Measurements from ENCODE around the gene SGSM2.

SGSM2 gene

DNA sequence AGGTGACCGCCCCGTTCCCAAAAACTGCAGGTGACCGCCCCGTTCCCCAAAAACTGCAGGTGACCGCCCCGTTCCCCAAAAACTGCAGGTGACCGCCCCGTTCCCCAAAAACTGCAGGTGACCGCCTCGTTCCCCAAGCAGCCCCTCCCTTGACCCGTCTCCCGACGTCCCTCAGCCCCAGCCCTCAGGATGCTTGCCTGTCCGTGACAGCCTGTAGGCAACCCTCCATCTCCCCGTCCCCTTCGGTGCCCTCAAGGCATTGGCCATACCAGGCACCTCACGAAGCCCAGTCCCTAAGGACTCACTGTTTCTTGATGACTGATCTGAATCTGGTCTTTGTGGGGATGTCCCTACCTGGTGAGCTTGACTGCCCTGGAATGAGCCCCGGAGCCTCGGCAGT lies 25.1 kb downstream of the SGSM2 start:
- no peak for ATAC-seq
- TF ChIP-seq, protein P1, sequence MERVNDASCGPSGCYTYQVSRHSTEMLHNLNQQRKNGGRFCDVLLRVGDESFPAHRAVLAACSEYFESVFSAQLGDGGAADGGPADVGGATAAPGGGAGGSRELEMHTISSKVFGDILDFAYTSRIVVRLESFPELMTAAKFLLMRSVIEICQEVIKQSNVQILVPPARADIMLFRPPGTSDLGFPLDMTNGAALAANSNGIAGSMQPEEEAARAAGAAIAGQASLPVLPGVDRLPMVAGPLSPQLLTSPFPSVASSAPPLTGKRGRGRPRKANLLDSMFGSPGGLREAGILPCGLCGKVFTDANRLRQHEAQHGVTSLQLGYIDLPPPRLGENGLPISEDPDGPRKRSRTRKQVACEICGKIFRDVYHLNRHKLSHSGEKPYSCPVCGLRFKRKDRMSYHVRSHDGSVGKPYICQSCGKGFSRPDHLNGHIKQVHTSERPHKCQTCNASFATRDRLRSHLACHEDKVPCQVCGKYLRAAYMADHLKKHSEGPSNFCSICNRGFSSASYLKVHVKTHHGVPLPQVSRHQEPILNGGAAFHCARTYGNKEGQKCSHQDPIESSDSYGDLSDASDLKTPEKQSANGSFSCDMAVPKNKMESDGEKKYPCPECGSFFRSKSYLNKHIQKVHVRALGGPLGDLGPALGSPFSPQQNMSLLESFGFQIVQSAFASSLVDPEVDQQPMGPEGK (CRISPR knock-in tag; IDR thresholded peaks at IDR 0.05; ENCODE audit: borderline replicate concordance) = no peak
- TF ChIP-seq ZC3H10 (CRISPR knock-in tag; IDR thresholded peaks at IDR 0.05) (no peak), ZFP30 (CRISPR knock-in tag; IDR thresholded peaks at IDR 0.05) (no peak), GLIS3 (CRISPR knock-in tag; IDR thresholded peaks at IDR 0.05) (no peak), SNAI2 (CRISPR knock-in tag; IDR thresholded peaks at IDR 0.05) (no peak), BACH2 (CRISPR knock-in tag; IDR thresholded peaks at IDR 0.05; ENCODE audit: borderline replicate concordance) (no peak), TCF4 (CRISPR knock-in tag; IDR thresholded peaks at IDR 0.05; ENCODE audit: borderline replicate concordance) (no peak), ZNF565 (CRISPR knock-in tag; conservative IDR thresholded peaks at IDR 0.05; ENCODE audit: low read depth) (no peak), CSDC2 (CRISPR knock-in tag; IDR thresholded peaks at IDR 0.05) (no peak), ARNTL (CRISPR knock-in tag; IDR thresholded peaks at IDR 0.05; ENCODE audit: borderline replicate concordance, low read depth) (no peak)
- TF ChIP-seq, protein P2, sequence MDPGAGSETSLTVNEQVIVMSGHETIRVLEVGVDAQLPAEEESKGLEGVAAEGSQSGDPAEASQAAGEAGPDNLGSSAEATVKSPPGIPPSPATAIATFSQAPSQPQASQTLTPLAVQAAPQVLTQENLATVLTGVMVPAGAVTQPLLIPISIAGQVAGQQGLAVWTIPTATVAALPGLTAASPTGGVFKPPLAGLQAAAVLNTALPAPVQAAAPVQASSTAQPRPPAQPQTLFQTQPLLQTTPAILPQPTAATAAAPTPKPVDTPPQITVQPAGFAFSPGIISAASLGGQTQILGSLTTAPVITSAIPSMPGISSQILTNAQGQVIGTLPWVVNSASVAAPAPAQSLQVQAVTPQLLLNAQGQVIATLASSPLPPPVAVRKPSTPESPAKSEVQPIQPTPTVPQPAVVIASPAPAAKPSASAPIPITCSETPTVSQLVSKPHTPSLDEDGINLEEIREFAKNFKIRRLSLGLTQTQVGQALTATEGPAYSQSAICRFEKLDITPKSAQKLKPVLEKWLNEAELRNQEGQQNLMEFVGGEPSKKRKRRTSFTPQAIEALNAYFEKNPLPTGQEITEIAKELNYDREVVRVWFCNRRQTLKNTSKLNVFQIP (CRISPR knock-in tag; IDR thresholded peaks at IDR 0.05; ENCODE audit: borderline replicate concordance, low read depth) = no peak
- TF ChIP-seq, protein P3, sequence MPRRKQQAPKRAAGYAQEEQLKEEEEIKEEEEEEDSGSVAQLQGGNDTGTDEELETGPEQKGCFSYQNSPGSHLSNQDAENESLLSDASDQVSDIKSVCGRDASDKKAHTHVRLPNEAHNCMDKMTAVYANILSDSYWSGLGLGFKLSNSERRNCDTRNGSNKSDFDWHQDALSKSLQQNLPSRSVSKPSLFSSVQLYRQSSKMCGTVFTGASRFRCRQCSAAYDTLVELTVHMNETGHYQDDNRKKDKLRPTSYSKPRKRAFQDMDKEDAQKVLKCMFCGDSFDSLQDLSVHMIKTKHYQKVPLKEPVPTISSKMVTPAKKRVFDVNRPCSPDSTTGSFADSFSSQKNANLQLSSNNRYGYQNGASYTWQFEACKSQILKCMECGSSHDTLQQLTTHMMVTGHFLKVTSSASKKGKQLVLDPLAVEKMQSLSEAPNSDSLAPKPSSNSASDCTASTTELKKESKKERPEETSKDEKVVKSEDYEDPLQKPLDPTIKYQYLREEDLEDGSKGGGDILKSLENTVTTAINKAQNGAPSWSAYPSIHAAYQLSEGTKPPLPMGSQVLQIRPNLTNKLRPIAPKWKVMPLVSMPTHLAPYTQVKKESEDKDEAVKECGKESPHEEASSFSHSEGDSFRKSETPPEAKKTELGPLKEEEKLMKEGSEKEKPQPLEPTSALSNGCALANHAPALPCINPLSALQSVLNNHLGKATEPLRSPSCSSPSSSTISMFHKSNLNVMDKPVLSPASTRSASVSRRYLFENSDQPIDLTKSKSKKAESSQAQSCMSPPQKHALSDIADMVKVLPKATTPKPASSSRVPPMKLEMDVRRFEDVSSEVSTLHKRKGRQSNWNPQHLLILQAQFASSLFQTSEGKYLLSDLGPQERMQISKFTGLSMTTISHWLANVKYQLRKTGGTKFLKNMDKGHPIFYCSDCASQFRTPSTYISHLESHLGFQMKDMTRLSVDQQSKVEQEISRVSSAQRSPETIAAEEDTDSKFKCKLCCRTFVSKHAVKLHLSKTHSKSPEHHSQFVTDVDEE (CRISPR knock-in tag; IDR thresholded peaks at IDR 0.05) = no peak

DNA sequence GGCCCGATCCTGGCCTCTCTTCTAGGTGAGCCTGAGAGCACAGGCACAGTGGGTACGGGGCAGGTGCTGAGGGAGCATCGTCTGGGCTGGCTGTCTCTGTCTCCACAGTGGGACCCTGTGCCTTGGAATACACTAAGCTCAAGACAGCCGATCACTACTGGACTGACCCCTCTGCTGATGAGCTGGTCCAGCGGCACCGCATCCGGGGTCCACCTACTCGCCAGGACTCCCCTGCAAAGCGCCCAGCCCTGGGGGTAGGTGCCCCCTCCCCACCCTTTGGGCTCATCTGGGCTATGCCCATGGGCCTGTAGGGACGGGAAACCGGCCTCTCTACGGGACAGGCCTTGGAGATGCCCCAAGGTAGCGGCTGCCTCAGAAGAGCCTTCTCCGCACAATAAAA lies 25.6 kb downstream of the SGSM2 start:
- TF ChIP-seq, protein P3 (CRISPR knock-in tag; IDR thresholded peaks at IDR 0.05) = no peak
- TF ChIP-seq ZNF70 (CRISPR knock-in tag; IDR thresholded peaks at IDR 0.05) (no peak), ZFP3 (CRISPR knock-in tag; IDR thresholded peaks at IDR 0.05) (no peak), TOX (CRISPR knock-in tag; IDR thresholded peaks at IDR 0.05; ENCODE audit: borderline replicate concordance) (no peak), ARNTL (CRISPR knock-in tag; IDR thresholded peaks at IDR 0.05; ENCODE audit: borderline replicate concordance, low read depth) (no peak), ZNF565 (CRISPR knock-in tag; conservative IDR thresholded peaks at IDR 0.05; ENCODE audit: low read depth) (no peak)
- TF ChIP-seq, protein P4, sequence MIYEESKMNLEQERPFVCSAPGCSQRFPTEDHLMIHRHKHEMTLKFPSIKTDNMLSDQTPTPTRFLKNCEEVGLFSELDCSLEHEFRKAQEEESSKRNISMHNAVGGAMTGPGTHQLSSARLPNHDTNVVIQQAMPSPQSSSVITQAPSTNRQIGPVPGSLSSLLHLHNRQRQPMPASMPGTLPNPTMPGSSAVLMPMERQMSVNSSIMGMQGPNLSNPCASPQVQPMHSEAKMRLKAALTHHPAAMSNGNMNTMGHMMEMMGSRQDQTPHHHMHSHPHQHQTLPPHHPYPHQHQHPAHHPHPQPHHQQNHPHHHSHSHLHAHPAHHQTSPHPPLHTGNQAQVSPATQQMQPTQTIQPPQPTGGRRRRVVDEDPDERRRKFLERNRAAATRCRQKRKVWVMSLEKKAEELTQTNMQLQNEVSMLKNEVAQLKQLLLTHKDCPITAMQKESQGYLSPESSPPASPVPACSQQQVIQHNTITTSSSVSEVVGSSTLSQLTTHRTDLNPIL (CRISPR knock-in tag; IDR thresholded peaks at IDR 0.05; ENCODE audit: low read depth) = no peak
- no peak for ATAC-seq

DNA sequence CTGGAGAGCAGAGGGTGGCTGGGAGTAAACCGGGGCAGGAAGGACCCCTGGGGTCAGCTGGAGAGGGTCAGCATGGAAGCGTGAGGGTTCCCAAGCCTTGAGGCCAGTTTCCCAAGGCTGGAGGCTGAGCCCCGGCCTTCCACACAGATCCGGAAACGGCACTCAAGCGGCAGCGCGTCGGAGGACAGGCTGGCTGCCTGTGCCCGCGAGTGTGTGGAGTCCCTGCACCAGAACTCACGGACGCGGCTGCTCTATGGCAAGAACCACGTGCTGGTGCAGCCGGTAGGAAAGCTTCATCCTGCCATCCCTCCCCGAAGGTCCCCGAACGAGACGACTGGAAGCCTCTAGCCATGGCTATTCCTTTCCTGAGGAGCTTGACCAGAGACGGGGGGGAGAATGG lies 26.0 kb downstream of the SGSM2 start:
- TF ChIP-seq ISL1 (CRISPR knock-in tag; IDR thresholded peaks at IDR 0.05) (no peak), BACH2 (CRISPR knock-in tag; IDR thresholded peaks at IDR 0.05; ENCODE audit: borderline replicate concordance) (no peak), ZNF8 (CRISPR knock-in tag; IDR thresholded peaks at IDR 0.05) (no peak), ZC3H10 (CRISPR knock-in tag; IDR thresholded peaks at IDR 0.05) (no peak)
- TF ChIP-seq, protein P3 (CRISPR knock-in tag; IDR thresholded peaks at IDR 0.05) = no peak
- no peak for ATAC-seq
